ENCODE data around the gene ASB2. TPM values are rescaled to one million over a fixed set of nuclear protein-coding genes. Genes with fewer than 3 reads are reported as not detected.

The ASB2 gene
- total and polyA plus RNA-seq, 4 donors: 9.1 to 57.0 (median 39.1) TPM

GRCh38 chr14:93888995-93889394 is 87.4 kb downstream of the ASB2 start:
- H3K4me3 ChIP-seq (ENCODE audit: low read length in 2 of 2): no peak overlapping the region
- no peak for DNase-seq
- no peak overlapping the region for H3K27ac ChIP-seq (ENCODE audit: low read depth in 1 of 2, low read length in 2 of 2)
- H3K9me3 ChIP-seq (ENCODE audit: control insufficient read depth, low read length): no peaks in the 10 kb centered on the region
- intact Hi-C loops (cut with DNase I): no loop called here
- no peaks in the 10 kb centered on the region for H3K4me1 ChIP-seq (ENCODE audit: control insufficient read depth in 1 of 2, insufficient read depth in 2 of 2, low read length in 2 of 2)
- no peaks in the 10 kb centered on the region for H3K36me3 ChIP-seq (ENCODE audit: control insufficient read depth in 1 of 2, insufficient read depth in 2 of 2, low read length in 1 of 2)
- WGBS, 2 donors: 51 to 53% methylated on average over 12 of the region's 12 CpGs
- no peaks in the 10 kb centered on the region for H3K27me3 ChIP-seq (ENCODE audit: control insufficient read depth in 1 of 2, insufficient read depth in 2 of 2, low read length in 1 of 2)
- no peak for ATAC-seq (ENCODE audit: low FRiP score)

GRCh38 chr14:93884950-93885349 is 91.4 kb downstream of the ASB2 start:
- DNase-seq: no peak
- intact Hi-C loops (cut with DNase I): no loop called here
- no peaks in the 10 kb centered on the region for H3K27me3 ChIP-seq (ENCODE audit: control insufficient read depth in 1 of 2, insufficient read depth in 2 of 2, low read length in 1 of 2)
- no peaks in the 10 kb centered on the region for H3K36me3 ChIP-seq (ENCODE audit: control insufficient read depth in 1 of 2, insufficient read depth in 2 of 2, low read length in 1 of 2)
- H3K4me1 ChIP-seq (ENCODE audit: control insufficient read depth in 1 of 2, insufficient read depth in 2 of 2, low read length in 2 of 2): no peaks in the 10 kb centered on the region
- no peak for ATAC-seq (ENCODE audit: low FRiP score)
- 78% methylated on average over 1 of the region's 1 CpG for WGBS, 2 donors
- H3K4me3 ChIP-seq (ENCODE audit: low read length in 2 of 2): no peak overlapping the region
- no peak overlapping the region for H3K27ac ChIP-seq (ENCODE audit: low read depth in 1 of 2, low read length in 2 of 2)
- no peaks in the 10 kb centered on the region for H3K9me3 ChIP-seq (ENCODE audit: control insufficient read depth, low read length)

Small RNA genes within 50 kb of the gene (microRNA-seq; reads per million reads assigned to microRNA genes)
- 0 reads per million in 2 donors for gene MIR4506

Other genes with a start within 250 kb of the ASB2 start
- 1 to 10 TPM; 6.7 to 8.9 TPM for gene PRIMA1, start 188.1 kb downstream of the ASB2 start, total RNA-seq
- gene PRIMA1, start 188.1 kb downstream of the ASB2 start, polyA plus RNA-seq: under 1 TPM; 0.38 to 0.69 TPM
- gene FAM181A, start 49.2 kb downstream of the ASB2 start, total RNA-seq: not detected
- not detected for gene FAM181A, start 49.2 kb downstream of the ASB2 start, polyA plus RNA-seq
- gene CCDC197, start 20.7 kb upstream of the ASB2 start, total RNA-seq: under 1 TPM in 1 of 2 donors, not detected in 1; 0.60 TPM
- gene CCDC197, start 20.7 kb upstream of the ASB2 start, polyA plus RNA-seq: not detected
- gene OTUB2, start 49.8 kb upstream of the ASB2 start, total RNA-seq: under 1 TPM; 0.42 to 0.60 TPM
- not detected for gene OTUB2, start 49.8 kb upstream of the ASB2 start, polyA plus RNA-seq
- 100 to 1,000 TPM; 190 to 198 TPM for gene DDX24, start 104.6 kb upstream of the ASB2 start, total RNA-seq
- gene DDX24, start 104.6 kb upstream of the ASB2 start, polyA plus RNA-seq: 100 to 1,000 TPM in 1 of 2 donors, 10 to 100 TPM in 1; 43.7 to 158 TPM
- 10 to 100 TPM; 13.7 to 16.8 TPM for gene IFI27L1, start 104.7 kb upstream of the ASB2 start, total RNA-seq
- gene IFI27L1, start 104.7 kb upstream of the ASB2 start, polyA plus RNA-seq: 10 to 100 TPM; 20.8 to 21.8 TPM
- 100 to 1,000 TPM; 106 to 222 TPM for gene IFI27, start 134.2 kb upstream of the ASB2 start, total RNA-seq
- 100 to 1,000 TPM in 1 of 2 donors, 10 to 100 TPM in 1; 42.4 to 107 TPM for gene IFI27, start 134.2 kb upstream of the ASB2 start, polyA plus RNA-seq
- gene IFI27L2, start 153.0 kb upstream of the ASB2 start, total RNA-seq: 10 to 100 TPM; 52.4 to 55.8 TPM
- gene IFI27L2, start 153.0 kb upstream of the ASB2 start, polyA plus RNA-seq: 100 to 1,000 TPM; 149 to 168 TPM
- gene PPP4R4, start 197.8 kb upstream of the ASB2 start, total RNA-seq: under 1 TPM; 0.10 to 0.93 TPM
- gene PPP4R4, start 197.8 kb upstream of the ASB2 start, polyA plus RNA-seq: under 1 TPM in 1 of 2 donors, not detected in 1; 0.08 TPM